ENCODE data around the gene KCNN3.
"Not testable (repeated sequence)": the region's sequence is repeated elsewhere in the genome, so short reads cannot be mapped to it uniquely, and the experiment has no call there.

Gene KCNN3

DNA sequence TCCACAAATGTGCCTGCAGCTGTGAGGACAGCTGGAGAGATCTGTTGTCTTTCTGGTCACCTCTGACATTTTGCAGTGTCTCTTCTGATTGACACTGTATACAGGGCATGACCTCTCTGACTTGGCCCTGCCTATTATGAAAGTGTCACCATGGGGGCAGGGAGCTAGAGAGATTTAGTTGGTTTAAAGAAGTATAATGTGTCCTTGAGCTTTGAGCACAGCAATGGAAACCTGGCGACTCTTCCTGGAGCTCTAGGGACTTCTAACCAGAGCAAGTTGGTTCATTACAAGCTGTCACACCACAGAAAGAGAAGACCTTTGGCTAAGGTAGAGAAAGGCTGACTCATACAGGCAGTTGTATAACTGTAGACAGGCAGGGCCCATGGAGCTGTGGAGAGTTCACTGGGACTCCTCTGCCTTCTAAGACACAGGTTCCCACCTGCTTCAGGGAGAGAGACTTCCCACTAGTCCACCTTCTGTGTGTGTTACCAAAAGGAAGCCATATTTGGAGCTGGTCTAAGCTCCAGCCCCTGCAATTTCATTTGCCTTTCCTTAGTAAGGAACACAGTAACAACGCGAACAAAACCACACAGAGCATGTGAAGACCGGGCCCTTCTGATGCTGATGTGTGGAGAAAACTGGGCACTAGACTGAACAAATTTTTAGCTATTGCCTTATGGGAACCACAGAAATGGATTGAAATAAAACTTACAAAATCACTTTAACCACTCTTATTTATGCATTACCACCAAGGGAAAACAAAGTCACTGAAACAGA lies 171.6 kb downstream of the KCNN3 start:
- DNase-seq (ENCODE audit: low spot score) = peak; percentile 15

DNA sequence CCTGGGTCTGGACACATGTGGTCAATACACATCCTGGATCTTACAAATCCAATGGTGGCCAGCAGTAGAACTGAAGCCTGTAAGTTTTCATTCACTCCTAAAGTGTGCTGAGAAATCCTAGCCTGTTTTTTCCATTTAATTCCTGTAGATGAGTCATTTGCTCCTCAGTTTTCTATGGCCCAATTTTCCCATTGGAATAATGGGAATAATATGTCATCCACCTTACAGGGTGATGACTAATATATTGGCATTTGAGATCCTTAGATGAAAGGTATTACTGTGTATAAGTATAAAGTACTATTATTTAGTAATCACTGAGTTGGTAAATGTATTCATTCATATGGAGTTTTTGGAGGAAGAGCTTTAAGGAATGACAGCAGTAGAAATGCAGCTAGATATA lies 172.4 kb downstream of the KCNN3 start:
- no peak for DNase-seq (ENCODE audit: low spot score)

DNA sequence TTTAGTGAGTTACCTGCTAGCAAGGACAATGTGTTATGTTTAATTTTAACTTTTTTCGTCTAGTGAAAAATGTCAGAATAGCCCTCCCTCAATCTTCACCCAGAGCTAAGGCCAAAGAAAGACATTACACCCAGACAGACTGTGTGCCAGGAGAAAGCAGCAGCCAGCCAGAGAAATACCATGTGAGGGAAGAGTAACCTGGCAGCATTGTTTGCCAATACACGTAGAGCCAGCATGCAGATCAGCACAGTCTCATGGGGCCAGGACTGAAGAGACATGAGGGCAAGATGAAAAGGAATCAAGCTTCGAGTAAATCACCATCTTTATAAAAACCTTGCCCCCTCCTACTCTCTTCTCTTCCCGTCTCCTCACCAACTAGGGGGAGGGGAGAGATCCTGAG lies 173.6 kb downstream of the KCNN3 start:
- DNase-seq (ENCODE audit: low spot score) = no peak

DNA sequence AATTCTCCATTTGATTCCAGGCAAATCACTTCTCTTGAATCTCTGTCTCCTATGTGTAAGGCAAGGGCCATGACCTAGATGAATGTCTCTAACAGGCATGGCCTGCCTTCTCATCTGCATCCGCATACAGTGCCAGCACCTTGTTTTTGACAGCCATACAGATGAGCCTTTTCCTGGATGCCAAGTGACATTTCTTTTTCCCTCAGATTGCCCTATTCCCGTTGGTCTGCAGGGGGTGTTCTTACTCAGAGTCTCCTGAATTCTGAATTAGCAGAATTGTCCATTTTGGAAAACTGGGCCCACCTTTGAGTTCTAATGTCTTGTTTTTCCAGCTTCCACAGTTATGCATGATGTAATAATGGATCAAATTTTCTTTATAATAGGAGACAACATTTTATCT lies 174.1 kb downstream of the KCNN3 start:
- DNase-seq (ENCODE audit: low spot score) = no peak

DNA sequence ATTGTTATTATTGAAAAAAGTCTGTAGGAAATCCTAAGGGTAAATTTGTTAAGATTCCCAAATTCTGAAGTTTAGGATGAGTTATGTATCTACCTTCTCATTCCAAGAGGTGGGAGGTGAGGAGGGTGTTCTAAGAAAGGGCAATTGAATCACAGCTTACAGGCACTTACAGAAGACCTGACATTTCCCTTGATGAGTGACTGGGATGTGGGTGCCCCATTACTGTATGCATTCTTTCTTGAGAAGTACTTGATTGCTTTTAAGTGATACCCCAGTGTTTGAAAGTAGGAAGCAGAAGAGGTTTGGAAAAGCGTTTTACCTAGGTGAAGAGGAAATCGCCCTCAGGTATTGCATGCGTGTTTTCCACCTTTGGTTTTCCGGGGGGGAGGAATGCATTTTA lies 175.1 kb downstream of the KCNN3 start:
- DNase-seq (ENCODE audit: low spot score) = no peak

DNA sequence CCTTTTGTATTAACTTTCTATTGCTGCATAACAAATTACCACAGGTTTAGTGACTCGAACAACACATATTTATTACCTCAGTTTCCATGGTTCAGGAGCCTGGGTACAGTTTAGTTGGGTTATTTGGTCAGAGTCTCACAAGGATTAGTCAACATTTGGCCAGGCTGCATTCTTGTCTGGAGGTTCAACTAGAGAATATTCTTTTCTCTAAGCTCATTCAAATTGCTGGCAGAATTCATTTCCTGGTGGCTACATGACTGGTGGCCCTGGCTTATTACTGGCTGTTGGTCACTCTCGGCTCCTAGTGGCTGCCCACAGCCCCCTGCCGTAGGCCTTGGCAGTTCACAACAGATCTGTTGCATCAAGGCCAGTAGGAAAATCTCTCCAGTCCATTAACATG lies 181.0 kb downstream of the KCNN3 start:
- no peak for DNase-seq (ENCODE audit: low spot score)

DNA sequence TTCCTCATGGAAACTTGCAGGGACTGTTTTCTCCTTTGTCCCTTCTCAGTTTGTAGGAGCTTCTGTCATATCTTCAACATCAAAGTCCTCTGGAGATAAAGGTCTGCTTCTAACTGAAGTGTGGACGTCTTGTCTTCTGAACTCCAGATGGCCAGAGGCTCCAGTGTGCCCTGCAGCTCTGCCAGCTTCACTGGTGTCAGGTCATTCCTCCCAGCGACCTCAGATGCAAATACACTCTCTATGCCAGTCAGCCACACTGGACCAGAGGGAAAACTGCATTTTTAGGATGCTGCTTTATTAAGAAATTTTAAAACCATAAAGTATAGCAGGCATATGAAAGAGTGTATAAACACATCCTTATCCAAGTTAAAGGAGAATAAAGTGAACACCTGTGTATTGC lies 183.6 kb downstream of the KCNN3 start:
- DNase-seq (ENCODE audit: low spot score) = no peak

DNA sequence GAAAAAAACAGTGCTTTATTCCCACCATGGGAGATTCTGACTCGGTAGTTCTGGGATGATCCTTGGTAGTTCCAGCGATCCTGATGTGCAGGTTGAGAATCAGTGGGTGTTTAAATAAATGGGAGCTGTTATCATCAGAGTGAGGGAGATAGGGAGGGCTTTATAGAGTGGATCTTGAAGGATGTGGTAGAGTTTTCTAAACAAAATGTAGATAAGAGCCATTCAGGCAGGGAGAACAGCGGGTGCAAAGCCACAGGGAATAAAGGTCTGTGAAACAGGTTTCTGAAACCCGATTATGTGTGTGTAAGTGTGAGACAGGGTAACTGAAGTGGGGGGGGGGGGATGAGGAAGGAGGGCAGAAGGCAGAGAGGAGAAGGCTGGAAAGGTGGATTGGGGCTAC lies 186.3 kb downstream of the KCNN3 start:
- DNase-seq (ENCODE audit: low spot score) = no peak

DNA sequence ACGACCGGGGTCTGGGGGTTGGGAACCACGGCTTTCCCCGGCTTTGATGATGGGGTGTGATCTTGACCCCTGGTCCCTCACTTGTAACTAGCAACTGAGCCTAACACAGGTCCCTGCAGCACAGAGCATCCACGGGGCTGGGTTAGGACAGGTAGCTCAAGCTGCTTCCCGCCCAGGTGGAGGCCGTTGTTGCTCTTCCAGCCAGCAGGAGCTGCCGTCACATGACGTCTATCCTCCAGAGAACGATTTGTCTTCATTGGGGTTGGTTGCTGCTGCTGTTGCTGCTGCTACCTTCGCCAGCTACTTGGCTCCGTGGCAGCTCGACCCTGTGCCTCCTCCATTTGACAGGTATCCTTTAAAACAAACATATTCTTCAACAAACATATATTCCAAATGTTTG lies 187.8 kb downstream of the KCNN3 start:
- no peak for DNase-seq (ENCODE audit: low spot score)

DNA sequence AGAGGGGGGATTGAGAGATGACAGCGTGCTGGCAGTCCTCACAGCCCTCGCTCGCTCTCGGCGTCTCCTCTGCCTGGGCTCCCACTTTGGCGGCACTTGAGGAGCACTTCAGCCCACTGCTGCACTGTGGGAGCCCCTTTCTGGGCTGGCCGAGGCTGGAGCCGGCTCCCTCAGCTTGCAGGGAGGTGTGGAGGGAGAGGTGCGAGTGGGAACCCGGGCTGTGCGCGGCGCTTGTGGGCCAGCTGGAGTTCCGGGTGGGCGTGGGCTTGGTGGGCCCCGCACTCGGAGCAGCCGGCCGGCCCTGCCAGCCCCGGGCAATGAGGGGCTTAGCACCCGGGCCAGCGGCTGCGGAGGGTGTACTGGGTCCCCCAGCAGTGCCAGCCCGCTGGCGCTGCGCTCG lies 192.2 kb downstream of the KCNN3 start:
- DNase-seq (ENCODE audit: low spot score) = not testable (repeated sequence)

DNA sequence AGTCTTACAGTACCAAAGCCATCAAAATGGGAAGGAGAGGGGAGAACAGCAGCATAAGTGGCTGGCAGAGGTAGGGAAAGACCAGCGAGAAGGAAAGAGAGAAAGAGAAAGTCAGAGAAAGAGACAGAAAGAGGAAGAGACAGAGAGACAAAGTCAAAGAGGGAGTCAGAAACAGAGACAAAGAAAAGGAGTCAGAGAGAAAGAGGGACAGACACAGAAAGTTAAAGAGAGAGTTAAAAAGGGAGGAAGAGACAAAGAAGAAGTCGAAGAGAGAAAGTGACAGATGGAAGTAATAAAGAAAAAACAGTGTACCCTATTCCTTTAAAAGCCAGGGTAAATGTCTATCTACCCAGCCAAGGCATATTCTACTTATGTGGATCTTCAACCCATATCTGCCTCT lies 193.2 kb downstream of the KCNN3 start:
- DNase-seq (ENCODE audit: low spot score) = not testable (repeated sequence)

DNA sequence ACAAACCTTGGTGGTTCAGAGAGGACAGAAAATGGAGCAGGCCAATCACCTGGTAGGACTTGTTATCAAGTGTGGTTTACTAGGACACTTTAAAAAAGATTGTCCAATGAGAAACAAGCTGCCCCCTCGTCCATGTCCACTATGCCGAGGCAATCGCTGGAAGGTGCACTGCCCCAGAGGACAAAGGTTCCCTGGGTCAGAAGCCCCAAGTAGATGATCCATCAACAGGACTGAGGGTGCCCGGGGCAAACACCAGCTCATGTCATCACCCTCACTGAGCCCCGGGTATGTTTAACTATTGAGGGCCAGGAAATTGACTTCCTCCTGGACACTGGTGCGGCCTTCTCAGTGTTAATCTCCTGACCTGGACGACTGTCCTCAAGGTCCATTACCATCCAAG lies 195.6 kb downstream of the KCNN3 start:
- not testable (repeated sequence) for DNase-seq (ENCODE audit: low spot score)

DNA sequence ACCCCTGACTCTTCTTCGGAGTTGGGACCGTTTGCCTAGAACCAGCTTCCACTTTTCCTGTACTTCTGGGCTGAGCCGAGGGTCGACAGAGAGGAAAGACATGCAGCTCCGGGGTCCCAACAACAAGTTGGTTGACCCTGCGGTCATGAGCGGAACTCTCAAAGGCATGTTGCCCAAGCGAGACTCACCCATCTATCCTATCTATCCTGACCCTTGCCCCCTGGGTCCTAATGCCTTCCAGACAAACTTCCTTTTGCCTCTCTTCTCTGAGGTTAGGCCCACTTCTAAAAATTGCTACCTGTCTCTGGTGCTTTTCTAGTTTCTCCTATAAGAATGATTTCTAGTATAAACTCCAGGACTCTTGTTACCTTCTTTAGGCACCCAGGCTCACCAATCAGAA lies 197.8 kb downstream of the KCNN3 start:
- not testable (repeated sequence) for DNase-seq (ENCODE audit: low spot score)

DNA sequence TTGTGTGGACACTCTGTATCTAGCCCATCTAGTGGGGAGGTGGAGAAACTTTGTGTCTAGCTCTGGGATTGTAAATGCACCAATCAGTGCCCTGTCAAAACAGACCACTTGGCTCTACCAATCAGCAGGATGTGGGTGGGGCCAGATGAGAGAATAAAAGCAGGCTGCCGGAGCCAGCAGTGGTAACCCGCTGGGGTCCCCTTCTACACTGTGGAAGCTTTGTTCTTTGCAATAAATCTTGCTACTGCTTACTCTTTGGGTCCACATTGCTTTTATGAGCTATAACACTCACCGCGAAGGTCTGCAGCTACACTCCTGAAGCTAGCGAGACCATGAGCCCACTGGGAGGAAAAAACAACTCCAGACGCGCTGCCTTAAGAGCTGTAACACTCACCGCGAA lies 198.7 kb downstream of the KCNN3 start:
- not testable (repeated sequence) for DNase-seq (ENCODE audit: low spot score)

DNA sequence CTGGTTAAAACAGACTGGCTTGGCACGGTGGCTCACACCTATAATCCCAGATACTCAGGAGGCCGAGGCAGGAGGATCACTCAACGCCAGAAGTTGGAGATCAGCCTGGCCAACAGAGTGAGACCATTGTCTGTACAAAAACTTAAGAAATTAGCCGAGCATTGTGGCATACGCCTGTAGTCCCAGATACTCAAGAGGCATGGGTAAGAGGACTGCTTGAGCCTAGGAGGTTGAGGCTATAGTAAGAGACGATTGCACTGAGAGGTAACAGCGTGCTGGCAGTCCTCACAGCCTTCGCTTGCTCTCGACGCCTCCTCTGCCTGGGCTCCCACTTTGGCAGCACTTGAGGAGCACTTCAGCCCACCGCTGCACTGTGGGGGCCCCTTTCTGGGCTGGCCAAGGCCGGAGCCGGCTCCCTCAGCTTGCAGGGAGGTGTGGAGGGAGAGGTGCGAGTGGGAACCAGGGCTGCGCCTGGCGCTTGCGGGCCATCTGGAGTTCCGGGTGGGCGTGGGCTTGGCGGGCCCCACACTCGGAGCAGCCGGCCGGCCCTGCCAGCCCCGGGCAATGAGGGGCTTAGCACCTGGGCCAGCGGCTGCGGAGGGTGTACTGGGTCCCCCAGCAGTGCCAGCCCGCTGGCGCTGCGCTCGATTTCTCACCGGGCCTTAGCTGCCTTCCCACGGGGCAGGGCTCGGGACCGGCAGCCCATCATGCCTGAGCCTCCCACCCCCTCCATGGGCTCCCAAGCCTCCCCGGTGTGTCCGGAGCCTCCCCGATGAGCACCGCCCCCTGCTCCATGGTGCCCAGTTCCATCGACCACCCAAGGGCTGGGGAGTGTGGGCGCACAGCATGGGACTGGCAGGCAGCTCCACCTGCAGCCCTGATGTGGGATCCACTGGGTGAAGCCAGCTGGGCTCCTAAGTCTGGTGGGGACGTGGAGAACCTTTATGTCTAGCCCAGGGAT lies 199.5 kb downstream of the KCNN3 start:
- not testable (repeated sequence) for DNase-seq (ENCODE audit: low spot score)

DNA sequence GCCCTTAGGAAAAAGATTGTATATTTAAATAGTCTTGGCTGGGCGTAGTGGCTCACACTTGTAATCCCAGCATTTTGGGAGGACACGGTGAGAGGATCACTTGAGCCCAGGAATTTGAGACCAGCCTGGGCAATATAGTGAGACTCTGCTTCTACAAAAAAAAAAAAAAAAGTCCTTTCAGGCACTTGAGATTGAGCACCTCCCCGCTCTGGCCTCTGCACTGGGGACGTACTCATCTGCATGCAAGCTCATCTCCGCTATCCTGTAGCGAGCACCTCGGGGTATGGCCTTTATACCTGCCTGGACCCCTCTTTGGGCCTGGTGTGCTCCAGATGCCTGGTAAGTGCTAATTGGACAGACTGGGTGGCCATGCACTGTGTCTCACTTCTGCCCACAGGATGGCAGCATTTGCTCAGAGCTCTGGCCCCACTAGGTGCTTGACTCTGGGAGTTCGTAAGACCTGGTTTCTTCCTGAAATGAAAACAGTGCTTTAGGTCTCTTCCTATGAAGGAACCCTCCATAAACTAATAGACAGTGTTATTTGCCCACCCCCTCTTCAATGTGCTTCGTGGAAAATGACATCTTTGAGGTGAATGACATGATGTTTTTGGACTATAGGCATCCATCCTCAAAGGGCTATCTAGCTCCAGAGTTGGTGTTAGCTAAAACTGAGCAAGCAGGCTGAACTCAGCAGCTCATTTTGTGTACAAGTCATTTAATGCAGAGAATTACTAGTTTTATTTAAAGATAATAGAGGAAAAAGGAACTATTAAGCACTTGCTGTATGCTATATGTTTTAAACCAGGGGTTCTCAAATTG lies 200.4 kb downstream of the KCNN3 start:
- peak; percentile 78 for DNase-seq (ENCODE audit: low spot score)

DNA sequence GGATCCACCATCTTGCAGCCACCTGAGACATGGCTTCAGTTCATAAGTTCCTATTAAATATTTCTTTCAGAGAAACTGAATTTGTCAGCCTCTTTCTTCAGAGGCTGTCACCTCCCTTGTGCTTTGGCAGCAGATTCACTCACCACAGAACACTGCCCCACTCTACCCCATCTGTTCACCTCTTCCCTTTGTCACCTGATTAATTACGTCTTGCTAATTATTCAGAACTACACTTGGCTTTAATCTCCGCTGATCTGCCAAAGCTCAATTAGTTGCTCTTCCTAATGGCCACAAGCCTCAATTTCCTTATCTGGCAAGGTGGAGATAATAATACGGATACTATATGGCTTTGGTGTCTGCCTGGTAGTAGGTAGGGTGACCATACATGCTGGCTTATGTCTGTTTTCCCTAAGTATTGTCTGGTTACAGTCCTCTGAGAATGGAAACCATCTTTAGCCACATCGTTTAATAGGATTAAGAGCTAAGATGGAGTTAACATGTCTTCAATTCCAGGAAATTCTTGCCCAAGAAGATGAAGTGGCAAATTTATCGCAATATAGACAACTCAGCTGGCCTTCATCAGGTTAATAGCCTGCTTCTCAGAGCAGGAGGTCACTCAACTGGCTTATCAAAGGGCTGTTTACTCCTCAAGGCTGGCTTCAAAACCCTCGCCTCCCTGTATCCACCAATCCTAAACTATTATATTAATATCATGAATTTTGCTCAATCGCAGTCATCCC lies 203.9 kb downstream of the KCNN3 start:
- DNase-seq (ENCODE audit: low spot score) = no peak

DNA sequence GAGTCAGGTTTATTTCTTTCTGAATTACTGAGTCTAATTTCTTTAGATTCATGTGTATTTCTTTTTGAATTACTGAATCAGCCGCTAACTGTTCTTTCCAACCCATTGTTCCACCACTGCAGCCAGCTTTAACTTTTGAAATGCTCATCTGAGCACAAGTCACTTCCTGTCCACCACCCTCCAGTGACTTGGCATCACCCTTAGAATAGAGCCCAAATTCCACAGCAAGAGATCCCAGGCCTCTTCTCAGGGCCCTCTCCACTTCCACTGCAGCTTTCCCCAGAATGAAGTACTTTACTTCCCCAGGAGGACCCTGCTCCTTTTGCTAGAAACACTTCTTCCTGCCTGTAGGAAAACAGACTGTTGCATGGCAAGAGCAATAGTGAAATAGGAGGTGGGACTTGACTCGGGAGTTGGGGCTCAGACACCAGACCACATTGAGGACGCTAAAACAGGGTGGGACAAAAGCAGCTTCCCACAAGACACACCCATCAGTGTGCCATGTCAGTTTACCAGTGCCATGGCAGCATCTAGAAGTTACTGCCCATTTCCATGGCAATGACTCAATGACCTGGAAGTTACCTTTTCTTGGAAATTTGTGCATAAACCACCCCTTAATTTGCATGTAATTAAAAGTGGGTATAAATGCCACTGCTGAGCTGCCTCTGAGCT lies 205.6 kb downstream of the KCNN3 start:
- DNase-seq (ENCODE audit: low spot score) = no peak

DNA sequence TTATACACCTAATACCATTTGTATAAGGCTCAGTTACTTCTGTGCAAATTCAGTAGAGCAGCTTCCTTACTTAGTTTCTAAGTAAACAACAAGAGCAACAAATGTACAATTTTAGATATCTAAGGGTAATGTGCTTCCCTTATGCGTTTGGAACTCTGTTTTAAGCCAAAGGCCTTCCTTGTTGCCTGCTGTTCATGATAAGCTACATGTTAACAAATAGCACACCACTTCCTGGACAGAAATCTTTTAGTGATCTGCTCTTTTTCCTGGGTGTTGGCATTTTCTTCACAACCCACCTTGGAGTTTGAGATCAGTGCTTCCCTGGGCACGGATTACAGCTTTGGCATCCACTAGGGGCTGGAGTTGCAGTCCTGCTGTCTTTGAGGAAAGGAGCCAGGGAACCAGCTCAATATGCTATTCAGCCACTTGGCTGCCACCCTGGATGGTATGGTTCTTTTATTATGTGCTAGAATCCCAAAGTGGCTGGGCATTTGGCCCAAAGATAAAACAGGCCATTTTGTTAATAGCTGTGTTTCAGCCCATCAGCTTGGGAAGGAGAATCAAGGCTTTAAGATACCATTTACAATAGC lies 206.5 kb downstream of the KCNN3 start:
- DNase-seq (ENCODE audit: low spot score) = no peak

DNA sequence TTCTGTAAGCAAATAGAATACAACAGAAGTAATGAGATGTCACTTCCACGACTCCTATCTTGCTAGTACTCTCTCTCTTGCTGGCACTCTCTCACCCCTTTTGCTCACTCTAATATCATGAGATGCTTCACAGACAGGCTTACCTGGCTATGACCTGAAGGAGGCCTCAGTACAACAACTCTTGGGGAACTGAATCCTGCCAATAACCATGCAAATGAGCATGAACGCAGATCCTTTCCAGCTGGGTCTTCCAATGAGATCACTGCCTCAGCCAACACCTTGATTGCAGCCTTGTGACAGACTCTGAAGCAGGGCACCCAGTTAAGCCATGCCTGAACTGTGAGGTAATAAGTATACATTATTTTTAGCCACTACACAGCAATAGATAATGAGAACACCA lies 209.0 kb downstream of the KCNN3 start:
- no peak for DNase-seq (ENCODE audit: low spot score)

Data from activated CD4-positive, alpha-beta T cell treated with anti-CD3 and anti-CD28 coated beads, Interleukin-2, Interleukin-4, amounts not matched to agents 100 ng/mL and 50 ng/mL, durations not matched to agents 16 hours and 8 hours (primary cell).